Coronary artery (tissue), 2 donors: Measurements from ENCODE around the gene TMEM250.
A peak's percentile ranks its signal among the peaks of the same experiment; 100 is the strongest.
"Not testable (repeated sequence)": the region's sequence is repeated elsewhere in the genome, so short reads cannot be mapped to it uniquely, and the experiment has no call there.

Experiments
- DNase-seq: peaks from one replicate; pipeline ENCODE4 v3.0.0-alpha.2; 2017; ENCODE audit warnings: low spot score
- H3K27ac ChIP-seq, 2 donors: fragments of 200-600 bp; sonication (generic); one replicate each; pipeline ENCODE4 v1.5.1; 2016 to 2019
- H3K4me3 ChIP-seq: fragments of 200-600 bp; sonication (generic); 2 replicates; pipeline ENCODE4 v1.5.1; 2016; ENCODE audit warnings: mild to moderate bottlenecking, moderate library complexity
- TF ChIP-seq, protein P1 (sequence below): fragments of 200-600 bp; sonication (generic); IDR thresholded peaks from one replicate; pipeline ENCODE4 v1.5.1; 2019; ENCODE audit warnings: antibody characterized with exemption

TMEM250 gene

DNA sequence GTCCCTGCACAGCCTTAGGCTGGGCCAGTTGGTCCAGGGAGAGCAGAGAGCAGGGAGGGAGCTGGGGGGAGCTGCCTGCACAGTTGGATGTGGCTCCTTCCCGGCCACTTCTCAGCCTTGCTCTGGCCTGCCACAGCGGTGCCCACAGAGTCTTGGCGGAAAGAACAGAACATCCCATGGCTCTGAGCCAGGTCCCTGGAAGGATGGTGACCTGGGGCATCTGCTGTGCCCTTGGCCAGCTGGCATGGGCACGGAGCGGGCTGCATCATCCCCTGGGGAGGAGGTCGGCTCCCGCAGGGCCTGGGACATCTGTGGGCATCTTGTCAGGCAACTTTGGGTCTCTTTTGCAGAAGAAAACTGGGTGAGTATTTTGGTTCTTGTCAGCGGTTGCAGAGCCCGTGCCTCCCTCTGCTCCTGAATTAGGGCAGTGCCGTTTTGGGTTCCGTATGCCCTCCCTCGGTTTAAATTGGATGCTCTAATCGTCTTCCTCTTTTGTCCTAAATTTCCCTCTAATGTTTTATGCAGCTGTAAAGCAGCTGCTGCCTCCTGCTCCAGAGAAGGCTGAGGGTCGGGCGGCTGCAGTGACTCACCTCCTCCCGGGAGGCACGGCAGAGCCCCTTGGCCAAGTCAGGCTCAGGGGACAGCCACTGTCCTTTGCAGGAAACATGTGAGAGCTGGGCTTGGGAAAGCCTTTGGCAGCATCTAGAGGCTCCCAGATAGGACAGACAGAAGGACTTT lies 13.1 kb downstream of the TMEM250 start:
- peak overlapping the region; percentile 6 for H3K4me3 ChIP-seq

DNA sequence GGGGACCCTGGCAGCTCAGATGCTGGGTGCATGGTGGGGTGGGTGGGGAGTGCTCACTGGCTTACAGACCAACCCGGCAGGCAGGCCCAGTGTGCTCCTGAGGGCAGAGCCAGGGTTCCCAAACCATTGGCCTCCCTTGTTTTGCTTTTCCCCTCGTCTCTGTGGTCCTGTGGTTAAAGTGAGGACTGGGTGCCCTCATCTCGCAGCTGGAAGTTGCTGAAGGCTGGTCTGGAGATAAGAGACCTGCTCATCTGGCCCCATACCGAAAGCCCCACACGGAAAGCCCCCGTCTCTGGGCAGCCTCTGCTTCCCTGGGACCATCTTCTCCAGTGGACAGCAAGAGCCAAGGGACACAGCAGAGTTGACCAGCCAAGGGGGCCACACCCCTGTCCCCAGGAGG lies 13.8 kb downstream of the TMEM250 start:
- Histone ChIP-seq H3K4me3 (no peak overlapping the region), H3K27ac (peak overlapping the region in 1 of 2 donors; percentile 60)
- DNase-seq, result no peak
- TF ChIP-seq, protein P1, sequence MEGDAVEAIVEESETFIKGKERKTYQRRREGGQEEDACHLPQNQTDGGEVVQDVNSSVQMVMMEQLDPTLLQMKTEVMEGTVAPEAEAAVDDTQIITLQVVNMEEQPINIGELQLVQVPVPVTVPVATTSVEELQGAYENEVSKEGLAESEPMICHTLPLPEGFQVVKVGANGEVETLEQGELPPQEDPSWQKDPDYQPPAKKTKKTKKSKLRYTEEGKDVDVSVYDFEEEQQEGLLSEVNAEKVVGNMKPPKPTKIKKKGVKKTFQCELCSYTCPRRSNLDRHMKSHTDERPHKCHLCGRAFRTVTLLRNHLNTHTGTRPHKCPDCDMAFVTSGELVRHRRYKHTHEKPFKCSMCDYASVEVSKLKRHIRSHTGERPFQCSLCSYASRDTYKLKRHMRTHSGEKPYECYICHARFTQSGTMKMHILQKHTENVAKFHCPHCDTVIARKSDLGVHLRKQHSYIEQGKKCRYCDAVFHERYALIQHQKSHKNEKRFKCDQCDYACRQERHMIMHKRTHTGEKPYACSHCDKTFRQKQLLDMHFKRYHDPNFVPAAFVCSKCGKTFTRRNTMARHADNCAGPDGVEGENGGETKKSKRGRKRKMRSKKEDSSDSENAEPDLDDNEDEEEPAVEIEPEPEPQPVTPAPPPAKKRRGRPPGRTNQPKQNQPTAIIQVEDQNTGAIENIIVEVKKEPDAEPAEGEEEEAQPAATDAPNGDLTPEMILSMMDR, result no peak

More for the DNA sequence above, 13.1 kb downstream of the TMEM250 start:
- H3K27ac ChIP-seq, result peak overlapping the region in 1 of 2 donors; percentile 60
- DNase-seq, result no peak
- TF ChIP-seq, protein P1, result no peak

DNA sequence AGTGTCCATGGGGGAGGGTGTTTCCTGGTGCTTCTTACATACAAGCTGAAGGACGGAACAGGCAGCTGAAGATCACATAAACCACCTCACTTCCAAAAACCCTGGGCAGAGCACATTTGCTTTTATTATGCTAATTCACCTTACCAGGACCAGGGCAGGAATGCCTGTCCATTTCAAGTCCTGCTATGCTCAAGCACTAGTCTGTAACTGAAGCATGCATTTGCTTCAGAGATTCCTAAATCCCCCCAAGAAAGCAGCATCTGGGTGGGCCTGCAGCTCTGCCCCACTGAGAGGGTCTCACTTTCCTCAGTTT lies 14.2 kb downstream of the TMEM250 start:
- Histone ChIP-seq H3K27ac (no peak overlapping the region), H3K4me3 (no peak overlapping the region)
- no peak for DNase-seq
- TF ChIP-seq, protein P1, result no peak

DNA sequence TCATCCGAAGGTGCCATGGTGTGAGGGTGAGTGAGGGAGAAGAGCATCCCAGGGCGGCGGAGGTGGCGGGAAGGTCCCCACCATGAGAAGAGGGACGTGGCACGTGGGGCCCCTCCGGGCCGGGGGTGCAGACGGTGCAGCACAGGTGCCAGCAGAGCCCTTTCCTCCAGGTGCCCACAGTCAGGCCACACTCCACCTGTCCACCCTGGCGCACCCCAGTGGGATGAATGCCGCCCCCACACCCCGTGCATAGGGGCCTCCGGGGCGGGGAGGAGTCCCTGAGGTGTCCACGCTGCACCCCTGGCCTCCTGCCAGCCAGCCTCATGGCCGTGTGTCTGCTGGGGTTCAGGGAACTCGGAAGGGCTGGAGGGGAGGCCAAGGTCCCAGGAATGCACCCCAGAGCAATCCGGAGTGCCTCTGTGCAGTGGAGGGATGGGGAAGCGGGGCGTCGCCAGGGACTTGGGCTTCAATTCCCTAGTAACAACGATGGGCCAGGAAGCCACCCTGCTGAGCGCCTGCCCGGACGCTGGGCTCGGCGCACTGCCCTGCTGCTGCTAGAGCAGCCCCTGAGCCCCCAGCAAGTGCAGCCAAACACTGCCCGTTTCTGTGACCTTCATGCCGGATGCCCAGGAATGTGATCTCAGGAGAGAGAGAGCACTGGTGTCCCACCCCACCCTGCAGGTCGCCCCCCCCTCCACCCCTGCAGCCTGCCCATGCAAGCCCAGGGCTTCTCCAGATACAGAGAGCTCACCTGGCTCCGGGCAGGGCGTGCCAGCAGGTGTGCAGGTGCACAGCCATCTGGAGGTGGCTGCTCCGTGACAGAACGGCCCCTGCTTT lies 14.8 kb downstream of the TMEM250 start:
- Histone ChIP-seq H3K4me3 (no peak overlapping the region), H3K27ac (no peak overlapping the region)
- TF ChIP-seq, protein P1, result no peak
- DNase-seq, result no peak

DNA sequence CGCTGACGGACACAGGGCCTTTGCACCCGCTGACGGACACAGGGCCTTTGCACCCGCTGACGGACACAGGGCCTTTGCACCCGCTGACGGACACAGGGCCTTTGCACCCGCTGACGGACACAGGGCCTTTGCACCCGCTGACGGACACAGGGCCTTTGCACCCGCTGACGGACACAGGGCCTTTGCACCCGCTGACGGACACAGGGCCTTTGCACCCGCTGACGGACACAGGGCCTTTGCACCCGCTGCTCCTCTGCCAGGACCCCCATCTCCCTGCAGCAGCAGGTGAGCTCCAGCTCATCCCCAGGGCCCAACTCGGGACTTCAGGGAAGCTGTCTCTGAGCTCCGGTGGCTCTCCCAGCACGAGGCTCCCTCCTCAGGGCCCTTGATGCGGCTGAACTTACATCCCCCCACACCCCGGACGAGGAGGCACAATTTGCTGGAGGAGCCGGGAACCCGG lies 17.0 kb downstream of the TMEM250 start:
- not testable (repeated sequence) for H3K4me3 ChIP-seq, H3K27ac ChIP-seq, DNase-seq

DNA sequence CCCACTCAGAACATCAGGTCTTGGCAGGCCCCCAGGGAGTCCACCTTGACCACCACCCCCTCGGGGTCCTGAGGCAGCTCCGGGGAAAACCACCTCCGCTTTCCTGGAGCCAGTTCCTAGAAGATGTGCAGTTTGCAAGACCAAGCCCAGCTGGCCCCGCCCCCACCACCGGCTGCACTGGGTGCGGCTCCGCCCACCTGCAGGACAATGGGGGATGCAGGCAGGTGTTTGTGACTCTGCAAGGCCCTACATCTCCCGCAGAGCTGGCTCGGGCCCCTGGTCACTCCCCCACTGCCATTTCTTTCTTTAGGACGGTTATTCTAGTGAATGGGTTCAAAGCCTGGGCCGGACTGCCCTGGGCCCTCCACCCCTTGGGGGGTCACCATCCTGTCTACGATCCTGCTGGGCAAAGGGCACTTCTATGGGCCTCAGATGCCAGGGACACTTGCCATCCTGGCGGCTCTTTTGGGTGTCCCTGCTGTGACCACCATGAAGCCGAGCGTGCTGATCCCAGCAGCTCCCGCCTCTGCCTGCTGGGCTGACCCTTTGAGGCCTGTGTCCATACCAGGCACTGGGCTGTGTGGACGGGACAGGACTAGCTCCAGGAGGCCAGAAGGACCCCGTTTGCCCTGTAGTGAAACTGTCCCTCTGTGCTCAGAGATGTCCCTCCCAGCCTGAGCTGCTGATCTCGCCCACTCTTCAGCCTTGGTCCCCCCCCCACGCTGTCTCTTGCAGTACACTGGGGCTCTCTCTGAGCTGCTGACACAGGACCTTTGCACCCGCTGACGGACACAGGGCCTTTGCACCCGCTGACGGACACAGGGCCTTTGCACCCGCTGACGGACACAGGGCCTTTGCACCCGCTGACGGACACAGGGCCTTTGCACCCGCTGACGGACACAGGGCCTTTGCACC lies 17.7 kb downstream of the TMEM250 start:
- Histone ChIP-seq H3K4me3 (no peak overlapping the region), H3K27ac (no peak overlapping the region)
- TF ChIP-seq, protein P1, result no peak
- DNase-seq, result no peak

DNA sequence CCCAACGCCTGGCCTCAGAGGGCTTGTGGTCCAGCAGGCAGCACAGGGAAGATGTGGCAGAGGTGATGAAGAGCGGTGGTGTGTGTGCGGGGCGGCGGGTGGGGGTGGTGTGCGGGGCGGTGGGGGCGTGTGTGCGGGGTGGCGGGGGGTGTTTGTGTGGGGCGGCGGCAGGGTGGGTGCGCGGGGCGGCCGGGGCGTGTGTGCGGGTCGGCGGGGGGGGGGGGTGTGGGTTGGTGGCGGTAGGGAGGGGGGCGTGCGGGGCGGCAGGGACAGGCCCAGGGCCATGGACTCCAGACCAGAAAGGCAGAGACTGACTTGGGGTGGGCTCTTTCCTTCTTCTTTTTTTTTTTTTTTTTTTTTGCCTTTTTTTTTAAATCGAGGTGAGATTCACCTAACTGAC lies 19.1 kb downstream of the TMEM250 start:
- no peak overlapping the region for H3K4me3 ChIP-seq
- H3K27ac ChIP-seq, result no peak overlapping the region
- TF ChIP-seq, protein P1, result no peak
- DNase-seq, result no peak
